Right cardiac atrium (tissue), 5 donors: Measurements from ENCODE around the gene TRDN. TPM values are rescaled to one million over a fixed set of nuclear protein-coding genes. Genes with fewer than 3 reads are reported as not detected.

Experiments
- ATAC-seq, 2 donors: fragments of 200-7000 bp; cut with Tn5 transposase; one replicate each; pipeline versions ENCODE4 v1.8.0 to v1.9.1; 2020; ENCODE audit warnings: moderate library complexity in 2 of 2, mild to moderate bottlenecking in 1 of 2
- DNase-seq, 3 donors: peaks; one replicate each; pipeline ENCODE4 v3.0.0-alpha.2; 2020
- H3K27ac ChIP-seq: one replicate; pipeline ENCODE4 v1.5.1; 2013; ENCODE audit warnings: mild to moderate bottlenecking, low read length, control low read depth, moderate library complexity
- H3K27me3 ChIP-seq: one replicate; pipeline ENCODE4 v1.6.1; 2013; ENCODE audit not compliant: control insufficient read depth, insufficient read depth
- H3K4me1 ChIP-seq: one replicate; pipeline ENCODE4 v1.6.1; 2013; ENCODE audit warnings: low read length; ENCODE audit not compliant: control insufficient read depth, insufficient read depth
- H3K4me3 ChIP-seq: one replicate; pipeline ENCODE4 v1.5.1; 2013; ENCODE audit warnings: low read length, control low read depth
- H3K9me3 ChIP-seq: one replicate; pipeline ENCODE4 v1.6.1; 2013; ENCODE audit warnings: low read length; ENCODE audit not compliant: control insufficient read depth
- WGBS: extraction: QIAGEN DNeasy Blood & Tissue Kit; methylation state at CpG from one replicate; pipeline ENCODE4 v1.1.7; 2013; 5-methylcytosine and 5-hydroxymethylcytosine counted together
- intact Hi-C, 4 donors: fragments of 100-400 bp; cut with DNase I; formaldehyde crosslinking; loops; one replicate each; pipeline versions ENCODE4 v1.11.0 to v1.14.0; 2022 to 2023
- long read RNA-seq, 4 donors: library from polyadenylated mRNA; unstranded; transcript quantifications; one replicate each; pipeline ENCODE4 v2.0.0, GENCODE V29; 2020 to 2021
- polyA plus RNA-seq: library from polyadenylated mRNA; stranded (reverse); fragments of 200-250 nt; gene quantifications from one replicate; pipeline ENCODE4 v1.2.3, GENCODE V29; 2013
- total RNA-seq, 4 donors: library from RNA; stranded (reverse); fragmentation: NEBNext Ultra II Directional; extraction: Animal tissue kit (Norgen Biotek cat#: 25700); gene quantifications; one replicate each; pipeline ENCODE4 v1.2.1, GENCODE V29; 2021
- donor health status: healthy with polysubstance abuse.
- donor health status: DM: no; HTN: yes; CAD: no.
- donor health status: DM: no; HTN: no; CAD: no.
- donor health status: DM: no; HTN: yes; CAD: no; lungs with severe emphysema.
- donor health status: DM: yes; HTN: yes; CAD: no.

Gene TRDN, protein sequence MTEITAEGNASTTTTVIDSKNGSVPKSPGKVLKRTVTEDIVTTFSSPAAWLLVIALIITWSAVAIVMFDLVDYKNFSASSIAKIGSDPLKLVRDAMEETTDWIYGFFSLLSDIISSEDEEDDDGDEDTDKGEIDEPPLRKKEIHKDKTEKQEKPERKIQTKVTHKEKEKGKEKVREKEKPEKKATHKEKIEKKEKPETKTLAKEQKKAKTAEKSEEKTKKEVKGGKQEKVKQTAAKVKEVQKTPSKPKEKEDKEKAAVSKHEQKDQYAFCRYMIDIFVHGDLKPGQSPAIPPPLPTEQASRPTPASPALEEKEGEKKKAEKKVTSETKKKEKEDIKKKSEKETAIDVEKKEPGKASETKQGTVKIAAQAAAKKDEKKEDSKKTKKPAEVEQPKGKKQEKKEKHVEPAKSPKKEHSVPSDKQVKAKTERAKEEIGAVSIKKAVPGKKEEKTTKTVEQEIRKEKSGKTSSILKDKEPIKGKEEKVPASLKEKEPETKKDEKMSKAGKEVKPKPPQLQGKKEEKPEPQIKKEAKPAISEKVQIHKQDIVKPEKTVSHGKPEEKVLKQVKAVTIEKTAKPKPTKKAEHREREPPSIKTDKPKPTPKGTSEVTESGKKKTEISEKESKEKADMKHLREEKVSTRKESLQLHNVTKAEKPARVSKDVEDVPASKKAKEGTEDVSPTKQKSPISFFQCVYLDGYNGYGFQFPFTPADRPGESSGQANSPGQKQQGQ
- total RNA-seq (100 to 1,000 TPM; 261 to 360 (median 289) TPM), polyA plus RNA-seq (175 TPM)
- long read RNA-seq, donor 1, full-length matches to known transcripts, result 105 of 390 reads
- long read RNA-seq, donor 1, partial matches to known transcripts, result 202 of 390 reads
- long read RNA-seq, donor 1, other reads (novel, unspliced or antisense), result 83 of 390 reads
- long read RNA-seq, donor 2, transcript TRDN-204 (6 exons, 1,294 nt), result minor isoform, 8 of 141 reads
- long read RNA-seq, donor 2, transcript TRDN-205 (8 exons, 1,179 nt), result major isoform, 19 of 141 reads
- long read RNA-seq, donor 2, partial matches to known transcripts, result 75 of 141 reads
- long read RNA-seq, donor 2, other reads (novel, unspliced or antisense), result 39 of 141 reads
- long read RNA-seq, donor 3, transcript TRDN-205 (8 exons, 1,179 nt), result minor isoform, 7 of 138 reads
- long read RNA-seq, donor 3, transcript TRDN-204 (6 exons, 1,294 nt), result major isoform, 13 of 138 reads
- long read RNA-seq, donor 3, partial matches to known transcripts, result 61 of 138 reads
- long read RNA-seq, donor 3, other reads (novel, unspliced or antisense), result 57 of 138 reads
- long read RNA-seq, donor 4, full-length matches to known transcripts, result 45 of 194 reads
- long read RNA-seq, donor 4, partial matches to known transcripts, result 82 of 194 reads
- long read RNA-seq, donor 4, other reads (novel, unspliced or antisense), result 67 of 194 reads

DNA sequence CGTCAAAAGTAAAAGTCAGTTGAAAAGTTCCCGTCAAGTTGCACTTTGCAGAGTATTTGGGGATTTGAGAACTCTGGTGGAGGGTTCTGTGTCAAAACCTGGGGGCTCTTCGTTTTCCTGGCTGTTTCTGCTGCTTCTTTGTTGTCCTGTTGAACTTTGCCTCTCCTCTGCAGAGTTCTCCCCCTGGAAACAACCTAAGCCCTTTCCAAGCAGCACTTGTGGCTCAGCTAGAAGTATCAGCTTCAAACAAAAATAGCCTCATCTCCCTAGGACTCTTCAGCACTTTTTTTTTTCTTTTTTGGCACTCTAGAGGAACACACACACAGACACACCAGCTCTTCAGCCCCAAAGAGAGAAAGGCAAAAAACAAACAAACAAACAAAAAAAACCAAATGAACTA is at the start of gene TRDN:
TRDN (minus strand) TSS at position 169 of the 400 bp plus-strand sequence. CDS start 175 bp downstream, outside the sequence.
- 40% methylated on average over 3 of the region's 3 CpGs for WGBS
- DNase-seq, result no peak
- peak within 1 kb of the TSS; percentile 84 for H3K4me3 ChIP-seq
- peak; percentile 85 to 91 for ATAC-seq
- H3K9me3 ChIP-seq, result no peaks in the 10 kb centered on the region
- H3K4me1 ChIP-seq, result no peaks in the 10 kb centered on the region
- intact Hi-C loops, result no loop called here
- H3K27ac ChIP-seq, result peak within 1 kb of the TSS; percentile 88
- no peaks in the 10 kb centered on the region for H3K27me3 ChIP-seq

DNA sequence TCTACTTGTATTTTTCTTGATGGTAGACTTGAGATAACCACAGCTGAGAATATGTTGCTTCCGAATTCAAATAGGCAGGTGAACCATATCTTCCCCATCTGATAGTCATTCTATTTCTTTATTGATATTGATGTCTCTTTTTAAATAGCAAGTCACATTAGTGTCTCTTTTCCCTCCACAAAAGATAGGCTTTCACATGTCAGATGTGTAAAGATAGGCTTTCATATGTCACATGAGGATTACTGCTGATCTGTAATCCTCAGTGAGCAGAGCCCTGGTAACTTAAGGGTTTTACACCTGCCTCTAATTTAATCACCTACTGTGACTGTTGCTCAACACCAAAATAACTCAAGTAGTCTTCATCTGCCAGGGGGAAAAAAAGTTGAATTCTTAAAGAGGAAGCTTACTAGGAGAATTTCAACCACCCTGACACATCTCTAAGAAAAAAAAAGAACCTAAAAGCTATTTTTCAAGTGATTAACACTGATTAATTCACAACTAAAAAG is 45.3 kb upstream of the TRDN start:
- Histone ChIP-seq H3K27ac (no peak overlapping the region), H3K9me3 (no peaks in the 10 kb centered on the region), H3K4me1 (no peaks in the 10 kb centered on the region), H3K27me3 (no peaks in the 10 kb centered on the region), H3K4me3 (no peak overlapping the region)
- no peak for ATAC-seq
- 77% methylated on average over 1 of the region's 1 CpG for WGBS
- no peak for DNase-seq
- intact Hi-C loops, result no loop called here

DNA sequence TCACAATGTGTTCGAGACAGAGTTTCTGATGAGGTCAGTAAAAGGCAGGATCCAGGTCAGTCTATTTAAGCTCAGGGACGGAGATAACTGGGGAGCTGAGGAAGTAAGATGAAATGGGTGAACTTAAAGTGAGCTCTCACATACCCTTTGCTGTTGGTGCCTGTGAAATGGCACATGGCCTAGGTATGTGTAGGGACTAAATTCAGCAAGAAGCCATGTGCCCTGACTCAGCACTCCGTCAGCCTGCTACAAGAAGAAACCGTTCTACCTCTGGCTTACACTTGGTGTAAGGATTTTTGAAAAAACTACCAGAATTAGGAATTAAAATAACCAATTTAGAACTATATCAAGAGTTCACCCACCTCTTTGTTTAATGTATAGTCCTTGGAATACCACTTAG is 41.1 kb upstream of the TRDN start:
- 73% methylated on average over 4 of the region's 4 CpGs for WGBS
- intact Hi-C loops, result no loop called here
- no peak for DNase-seq
- no peak for ATAC-seq
- no peaks in the 10 kb centered on the region for H3K27me3 ChIP-seq
- no peak overlapping the region for H3K4me3 ChIP-seq
- no peaks in the 10 kb centered on the region for H3K9me3 ChIP-seq
- H3K27ac ChIP-seq, result no peak overlapping the region
- no peaks in the 10 kb centered on the region for H3K4me1 ChIP-seq

DNA sequence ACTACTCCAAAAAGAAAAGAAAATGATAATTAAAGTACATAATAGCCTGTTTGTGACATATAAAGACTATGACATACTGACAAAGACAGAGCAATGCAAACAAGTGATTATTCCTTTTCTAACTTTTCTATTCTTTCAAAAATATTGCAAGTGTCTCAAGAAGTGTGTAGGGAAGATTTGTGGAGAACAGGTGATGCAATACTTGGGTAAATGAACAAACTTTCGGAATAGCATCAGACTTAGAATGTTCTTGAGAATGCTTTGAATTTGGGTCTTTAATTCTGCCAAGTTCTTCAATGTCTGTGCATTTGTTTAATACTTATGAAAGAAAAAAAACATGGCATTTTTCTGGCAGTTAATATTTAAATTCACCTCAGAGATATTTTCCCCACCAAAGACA is 40.0 kb upstream of the TRDN start:
- H3K4me1 ChIP-seq, result no peaks in the 10 kb centered on the region
- ATAC-seq, result no peak
- no peak for DNase-seq
- H3K4me3 ChIP-seq, result no peak overlapping the region
- H3K9me3 ChIP-seq, result no peaks in the 10 kb centered on the region
- WGBS, result 93% methylated on average over 1 of the region's 1 CpG
- intact Hi-C loops, result no loop called here
- H3K27me3 ChIP-seq, result no peaks in the 10 kb centered on the region
- no peak overlapping the region for H3K27ac ChIP-seq

DNA sequence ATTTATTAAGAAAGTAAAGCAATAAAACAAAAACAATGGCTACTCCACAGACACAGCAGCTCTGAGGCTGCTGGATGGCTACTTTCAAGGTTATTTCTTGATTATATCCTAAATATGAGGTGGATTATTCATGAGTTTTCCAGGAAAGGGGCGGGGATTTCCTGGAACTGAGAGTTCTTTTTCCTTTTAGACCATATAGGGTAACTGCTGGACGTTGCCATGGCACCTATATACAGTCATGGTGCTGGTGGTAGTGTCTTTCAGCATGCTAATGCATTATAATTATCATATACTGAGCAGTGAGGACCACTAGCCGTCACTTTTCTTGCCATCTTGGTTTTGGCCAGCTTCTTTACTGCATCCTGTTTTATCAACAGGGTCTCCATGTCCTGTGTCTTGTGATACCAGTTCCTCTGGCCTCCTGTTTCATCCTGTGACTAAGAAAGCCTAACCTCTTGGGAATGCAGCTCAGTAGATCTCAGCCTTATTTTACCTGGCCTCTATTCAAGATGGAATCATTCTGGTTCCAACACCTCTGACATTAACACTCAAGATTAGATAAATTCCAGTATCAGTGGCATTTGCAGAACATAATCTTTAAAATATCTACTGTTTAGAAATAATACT is 32.3 kb upstream of the TRDN start:
- no peaks in the 10 kb centered on the region for H3K27me3 ChIP-seq
- no peaks in the 10 kb centered on the region for H3K4me1 ChIP-seq
- no peak overlapping the region for H3K4me3 ChIP-seq
- H3K27ac ChIP-seq, result no peak overlapping the region
- peak in 1 of 2 donors; percentile 66 for ATAC-seq
- intact Hi-C loops, result no loop called here
- 71% methylated on average over 3 of the region's 3 CpGs for WGBS
- H3K9me3 ChIP-seq, result no peaks in the 10 kb centered on the region
- DNase-seq, result no peak

DNA sequence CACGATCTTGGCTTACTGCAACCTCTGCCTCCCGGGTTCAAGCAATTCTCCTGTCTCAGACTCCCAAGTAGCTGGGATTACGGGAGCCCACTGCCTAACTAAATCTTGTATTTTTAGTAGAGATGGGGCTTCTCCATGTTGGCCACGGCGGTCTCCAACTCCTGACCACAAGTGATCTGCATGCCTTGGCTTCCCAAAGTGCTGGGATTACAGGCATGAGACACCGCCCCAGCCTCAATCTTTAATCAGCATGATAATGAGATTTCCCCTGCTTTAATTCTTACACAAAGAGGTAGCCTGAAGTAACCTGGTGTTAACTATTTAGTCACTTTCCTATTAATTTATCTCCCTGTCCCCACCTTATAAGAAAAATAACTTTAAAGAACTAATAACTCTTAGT is 31.3 kb upstream of the TRDN start:
- no peaks in the 10 kb centered on the region for H3K27me3 ChIP-seq
- no peaks in the 10 kb centered on the region for H3K4me1 ChIP-seq
- ATAC-seq, result no peak
- 91% methylated on average over 6 of the region's 6 CpGs for WGBS
- intact Hi-C loops, result no loop called here
- no peak overlapping the region for H3K4me3 ChIP-seq
- H3K9me3 ChIP-seq, result no peaks in the 10 kb centered on the region
- H3K27ac ChIP-seq, result no peak overlapping the region
- DNase-seq, result peak in 1 of 3 donors; percentile 18

DNA sequence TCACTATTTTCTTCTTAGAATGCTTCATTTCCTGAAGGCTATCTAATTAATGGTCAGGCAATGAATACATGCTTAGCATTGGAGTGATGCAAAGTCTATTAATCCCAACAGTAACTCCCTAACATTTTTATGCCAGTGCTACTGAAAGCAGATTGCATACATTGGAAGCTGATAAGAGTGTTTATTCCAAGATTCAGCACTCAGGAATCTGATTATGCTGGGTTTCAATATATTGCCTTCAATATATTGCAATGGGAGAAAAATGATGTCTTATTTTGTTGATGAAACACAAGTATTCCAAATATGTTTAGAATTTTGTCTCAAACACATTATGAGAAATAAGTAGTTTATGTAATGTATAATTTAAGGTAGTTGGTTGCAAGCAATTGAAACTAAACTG is 26.7 kb upstream of the TRDN start:
- no peaks in the 10 kb centered on the region for H3K9me3 ChIP-seq
- intact Hi-C loops, result no loop called here
- H3K4me3 ChIP-seq, result no peak overlapping the region
- H3K4me1 ChIP-seq, result no peaks in the 10 kb centered on the region
- ATAC-seq (no peak), DNase-seq (no peak)
- no peak overlapping the region for H3K27ac ChIP-seq
- no peaks in the 10 kb centered on the region for H3K27me3 ChIP-seq

DNA sequence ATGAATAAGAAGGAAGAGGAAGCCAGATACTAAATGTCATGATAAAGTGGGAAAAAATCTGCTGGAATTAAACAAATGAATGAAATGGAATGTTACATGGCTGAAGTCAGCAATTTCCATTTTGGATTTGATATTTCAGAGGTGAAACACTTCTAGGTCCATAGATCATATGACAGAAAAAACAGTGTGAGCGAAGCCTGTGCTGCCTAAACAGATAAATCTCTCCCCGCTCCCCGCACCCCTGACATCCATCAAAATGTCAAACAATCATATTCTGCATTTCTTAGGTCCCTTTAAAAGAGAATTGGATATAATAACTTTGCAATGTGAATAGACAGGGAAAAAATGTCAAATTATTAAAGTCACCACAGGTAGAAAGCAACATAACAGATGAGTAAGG is 26.0 kb upstream of the TRDN start:
- intact Hi-C loops, result no loop called here
- H3K27me3 ChIP-seq, result no peaks in the 10 kb centered on the region
- no peaks in the 10 kb centered on the region for H3K4me1 ChIP-seq
- H3K4me3 ChIP-seq, result no peak overlapping the region
- no peak for ATAC-seq
- H3K27ac ChIP-seq, result no peak overlapping the region
- WGBS, result 65% methylated on average over 3 of the region's 3 CpGs
- peak in 1 of 3 donors; percentile 4 for DNase-seq
- no peaks in the 10 kb centered on the region for H3K9me3 ChIP-seq

DNA sequence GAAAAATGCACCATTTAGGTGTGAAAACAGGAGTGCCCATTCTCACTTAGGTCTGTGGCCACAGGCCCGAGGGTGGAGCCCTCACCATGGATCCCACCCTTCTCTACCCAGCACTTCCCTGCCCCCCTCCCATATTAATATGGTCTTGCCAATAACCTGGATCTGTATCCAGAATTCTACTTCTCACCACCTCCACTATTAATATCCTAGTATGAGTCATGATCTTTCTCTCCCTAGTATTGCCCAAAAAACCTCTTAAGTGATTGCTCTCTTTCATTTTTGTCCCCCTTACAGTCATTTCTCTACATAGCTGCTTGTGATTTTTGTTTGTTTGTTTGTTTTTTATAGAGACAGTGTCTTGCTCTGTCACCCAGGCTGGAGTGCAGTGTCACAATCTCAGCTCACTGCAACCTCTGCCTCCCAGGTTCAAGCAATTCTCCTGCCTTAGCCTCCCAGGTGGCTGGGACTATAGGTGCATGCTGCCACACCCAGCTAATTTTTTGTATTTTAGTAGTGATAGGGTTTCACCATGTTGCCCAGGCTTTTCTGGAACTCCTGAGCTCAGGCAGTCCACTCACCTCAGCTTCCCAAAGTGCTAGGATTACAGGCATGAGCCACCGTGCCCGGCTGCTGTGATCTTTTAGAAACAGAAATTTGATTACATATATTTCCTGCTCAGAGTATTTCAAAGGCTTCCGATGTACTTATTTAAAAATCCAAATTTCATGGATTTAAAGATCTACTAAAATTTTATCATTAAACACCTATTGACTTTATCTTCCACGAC is 24.5 kb upstream of the TRDN start:
- WGBS, result 88% methylated on average over 5 of the region's 5 CpGs
- ATAC-seq (peak in 1 of 2 donors; percentile 18), DNase-seq (peak in 1 of 3 donors; percentile 5)
- no peaks in the 10 kb centered on the region for H3K27me3 ChIP-seq
- H3K4me1 ChIP-seq, result no peaks in the 10 kb centered on the region
- no peak overlapping the region for H3K27ac ChIP-seq
- no peaks in the 10 kb centered on the region for H3K9me3 ChIP-seq
- intact Hi-C loops, result no loop called here
- H3K4me3 ChIP-seq, result no peak overlapping the region
